IMR-90 (cell line): ENCODE data around the gene ADRA1B. TPM values are rescaled to one million over a fixed set of nuclear protein-coding genes. Genes with fewer than 3 reads are reported as not detected.
A peak's percentile ranks its signal among the peaks of the same experiment; 100 is the strongest.

Source experiments
- ATAC-seq: fragments of 200-7000 bp; cut with Tn5 transposase; 2 replicates; pipeline ENCODE4 v1.9.1; 2020; ENCODE audit warnings: low read depth, mild to moderate bottlenecking, moderate library complexity
- BruUV-seq: library from RNA; stranded (reverse); fragments of 400-500 nt; replicated peaks from 2 replicates; lab custom pipeline; 2021; lab: Mats Ljungman, UMichigan
- CTCF ChIA-PET: fragments of 300-600 bp; formaldehyde crosslinking; extraction: SDS; loops from one replicate; lab custom pipeline; 2021; ENCODE audit warnings: antibody characterized with exemption; lab: Yijun Ruan, JAX
- POLR2A ChIA-PET: fragments of 300-600 bp; sonication (Branson Sonifier 250); formaldehyde crosslinking; loops from one replicate; lab custom pipeline; 2022; ENCODE audit warnings: antibody characterized with exemption; ENCODE audit not compliant: unreplicated experiment; lab: Charles Lee
- DNase-seq: peaks from one replicate; pipeline ENCODE4 v3.0.0; 2013
- H2AFZ ChIP-seq: replicated peaks from 2 replicates; pipeline ENCODE3; 2013; ENCODE audit warnings: low read length, mild to moderate bottlenecking; ENCODE audit not compliant: poor library complexity
- H2AK5ac ChIP-seq: 2 replicates; pipeline ENCODE4 v1.6.1; 2013; ENCODE audit warnings: low read depth, low read length, inconsistent platforms
- H2AK9ac ChIP-seq: replicated peaks from 2 replicates; pipeline ENCODE3; 2013; ENCODE audit warnings: mild to moderate bottlenecking, low read depth, low read length, moderate library complexity; ENCODE audit not compliant: poor library complexity
- H2BK120ac ChIP-seq: 2 replicates; pipeline ENCODE4 v1.6.1; 2013; ENCODE audit warnings: low read depth, low read length, inconsistent platforms
- H2BK15ac ChIP-seq: 3 replicates; pipeline ENCODE4 v1.6.1; 2013; ENCODE audit warnings: low read depth, low read length, inconsistent platforms
- H2BK20ac ChIP-seq: 2 replicates; pipeline ENCODE4 v1.6.1; 2013; ENCODE audit warnings: low read depth, mild to moderate bottlenecking, inconsistent platforms, low read length, moderate library complexity
- H2BK5ac ChIP-seq: 2 replicates; pipeline ENCODE4 v1.6.1; 2013; ENCODE audit warnings: mild to moderate bottlenecking, low read depth, low read length, inconsistent platforms; ENCODE audit not compliant: poor library complexity, severe bottlenecking
- H3K14ac ChIP-seq: replicated peaks from 2 replicates; pipeline ENCODE4 v1.6.1; 2013; ENCODE audit warnings: low read depth, low read length, inconsistent platforms
- H3K18ac ChIP-seq: 2 replicates; pipeline ENCODE4 v1.6.1; 2013; ENCODE audit warnings: low read depth, low read length, control low read depth
- H3K23ac ChIP-seq: 2 replicates; pipeline ENCODE4 v1.6.1; 2013; ENCODE audit warnings: low read depth, low read length, inconsistent platforms
- H3K27ac ChIP-seq: 2 replicates; pipeline ENCODE4 v1.5.1; 2013; ENCODE audit warnings: mild to moderate bottlenecking, control low read depth, low read length; ENCODE audit not compliant: insufficient read depth
- H3K27me3 ChIP-seq: 2 replicates; pipeline ENCODE4 v1.6.1; 2013; ENCODE audit warnings: low read length; ENCODE audit not compliant: control insufficient read depth, insufficient read depth
- H3K36me3 ChIP-seq: 2 replicates; pipeline ENCODE4 v1.6.1; 2013; ENCODE audit warnings: low read length, mixed read lengths; ENCODE audit not compliant: control insufficient read depth, insufficient read depth
- H3K4ac ChIP-seq: 2 replicates; pipeline ENCODE4 v1.6.1; 2013; ENCODE audit warnings: low read depth, low read length, inconsistent platforms
- H3K4me1 ChIP-seq: 2 replicates; pipeline ENCODE4 v1.6.1; 2013; ENCODE audit warnings: low read length, mixed read lengths; ENCODE audit not compliant: control insufficient read depth, insufficient read depth
- H3K4me2 ChIP-seq: 2 replicates; pipeline ENCODE4 v1.6.1; 2013; ENCODE audit warnings: low read depth, mild to moderate bottlenecking, control low read depth, low read length, moderate library complexity
- H3K4me3 ChIP-seq: 2 replicates; pipeline ENCODE4 v1.5.1; 2013; ENCODE audit warnings: low read depth, mild to moderate bottlenecking, control low read depth, low read length, moderate library complexity; ENCODE audit not compliant: insufficient read depth
- H3K56ac ChIP-seq: 2 replicates; pipeline ENCODE4 v1.6.1; 2013; ENCODE audit warnings: low read length, inconsistent platforms; ENCODE audit not compliant: insufficient read depth; ENCODE audit errors: extremely low read depth
- H3K79me1 ChIP-seq, 2 experiments: 2 replicates each; pipeline ENCODE4 v1.6.1; 2013; ENCODE audit warnings: low read length in 2 of 2, inconsistent platforms in 1 of 2, low read depth in 1 of 2
- H3K9ac ChIP-seq: 2 replicates; pipeline ENCODE4 v1.6.1; 2013; ENCODE audit warnings: low read depth, low read length, control low read depth
- H3K9me1 ChIP-seq: 2 replicates; pipeline ENCODE4 v1.6.1; 2013; ENCODE audit warnings: low read length, inconsistent platforms; ENCODE audit not compliant: insufficient read depth
- H3K9me3 ChIP-seq: 2 replicates; pipeline ENCODE4 v1.6.1; 2013; ENCODE audit warnings: low read length; ENCODE audit not compliant: control insufficient read depth, insufficient read depth
- H4K20me1 ChIP-seq: 2 replicates; pipeline ENCODE4 v1.6.1; 2013; ENCODE audit warnings: low read length, inconsistent platforms; ENCODE audit not compliant: insufficient read depth
- H4K5ac ChIP-seq: 2 replicates; pipeline ENCODE4 v1.6.1; 2013; ENCODE audit warnings: mild to moderate bottlenecking, low read depth, low read length, control low read depth
- H4K8ac ChIP-seq, 2 experiments: 2 replicates each; pipeline ENCODE4 v1.6.1; 2013; ENCODE audit warnings: low read depth in 2 of 2, low read length in 2 of 2, control low read depth in 1 of 2, inconsistent platforms in 1 of 2
- H4K91ac ChIP-seq: 2 replicates; pipeline ENCODE4 v1.6.1; 2013; ENCODE audit warnings: low read depth, low read length, inconsistent platforms; ENCODE audit not compliant: insufficient read depth
- BHLHE40 ChIP-seq: fragments of 150-350 bp; IDR thresholded peaks from 2 replicates; pipeline ENCODE4 v1.6.1; 2016; ENCODE audit warnings: mild to moderate bottlenecking, low read depth, low read length
- CHD1 ChIP-seq: IDR thresholded peaks from 2 replicates; pipeline ENCODE4 v1.6.1; 2012; ENCODE audit warnings: low read depth, low read length, improper control_type of control experiment
- CTCF ChIP-seq: conservative IDR thresholded peaks from 2 replicates; pipeline ENCODE4 v1.5.1; 2012; ENCODE audit warnings: mild to moderate bottlenecking, low read depth, low read length, improper control_type of control experiment
- ELK1 ChIP-seq: fragments of 150-350 bp; IDR thresholded peaks from 2 replicates; pipeline ENCODE4 v1.6.1; 2016; ENCODE audit warnings: low read depth, mild to moderate bottlenecking, low read length, moderate library complexity, borderline replicate concordance
- FOS ChIP-seq: fragments of 150-350 bp; IDR thresholded peaks from 2 replicates; pipeline ENCODE4 v1.6.1; 2016; ENCODE audit warnings: low read depth, low read length
- MAFK ChIP-seq: IDR thresholded peaks from 2 replicates; pipeline ENCODE4 v1.6.1; 2012; ENCODE audit warnings: low read depth, low read length, improper control_type of control experiment
- MAZ ChIP-seq: IDR thresholded peaks from 2 replicates; pipeline ENCODE4 v1.6.1; 2012; ENCODE audit warnings: low read depth, mild to moderate bottlenecking, low read length, improper control_type of control experiment, moderate library complexity, borderline replicate concordance
- MXI1 ChIP-seq: IDR thresholded peaks from 2 replicates; pipeline ENCODE4 v1.6.1; 2012; ENCODE audit warnings: low read depth, mild to moderate bottlenecking, low read length, moderate library complexity, borderline replicate concordance
- NFE2L2 ChIP-seq: fragments of 150-350 bp; IDR thresholded peaks from 2 replicates; pipeline ENCODE4 v1.6.1; 2016; ENCODE audit warnings: low read depth, mild to moderate bottlenecking, low read length
- POLR2A ChIP-seq: IDR thresholded peaks from 2 replicates; pipeline ENCODE4 v1.6.1; 2012; ENCODE audit warnings: mild to moderate bottlenecking, low read depth, low read length
- RFX5 ChIP-seq: IDR thresholded peaks from 2 replicates; pipeline ENCODE4 v1.8.0; 2012; ENCODE audit warnings: low read depth, mild to moderate bottlenecking, low read length, moderate library complexity
- SMC3 ChIP-seq: fragments of 150-350 bp; IDR thresholded peaks from 2 replicates; pipeline ENCODE4 v1.6.1; 2016; ENCODE audit warnings: low read depth, mild to moderate bottlenecking, antibody characterized with exemption, low read length, moderate library complexity
- WGBS, 2 experiments: methylation state at CpG; one replicate each; pipeline versions ENCODE4 v1.1.5 to v1.1.7; 2013; ENCODE audit warnings: missing lambda C conversion rate in 2 of 2; ENCODE audit not compliant: insufficient read length in 1 of 2; ENCODE audit errors: extremely low coverage in 2 of 2; 5-methylcytosine and 5-hydroxymethylcytosine counted together
- dilution Hi-C: fragments of 300-500 bp; cut with HindIII; formaldehyde crosslinking; loops from one replicate; pipeline ENCODE4 v1.14.3; 2018; ENCODE audit warnings: low sequenced_read_pairs; ENCODE audit not compliant: unreplicated experiment
- in situ Hi-C: fragments of 300-500 bp; cut with MboI; formaldehyde crosslinking; loops from 3 replicates; pipeline ENCODE4 v1.14.3; 2019; ENCODE audit warnings: low sequenced_read_pairs, inconsistent platforms, mixed read lengths
- intact Hi-C: fragments of 100-400 bp; cut with micrococcal nuclease; formaldehyde crosslinking; loops from 2 replicates; pipeline ENCODE4 v1.10.0; 2022
- polyA plus RNA-seq, 3 experiments: library from polyadenylated mRNA; depleted of rRNA; stranded (reverse); fragments of >200 nt; gene quantifications; 2 replicates each; pipeline ENCODE4 v1.2.3, GENCODE V29; 2012; ENCODE audit warnings: low replicate concordance in 1 of 3
- total RNA-seq: library from RNA; depleted of rRNA; stranded (reverse); fragments of >200 nt; gene quantifications from 2 replicates; pipeline ENCODE4 v1.2.3, GENCODE V29; 2012

ADRA1B gene
- total and polyA plus RNA-seq, 2 of the 4 experiments (the other 2 are of a cell fraction), result 0.18 to 1.5 TPM

- no peak for TF ChIP-seq SMC3
Measured at GRCh38 chr5:159893040-159893695, 23.1 kb upstream of the ADRA1B start (continued).

GRCh38 chr5:159894149-159894720, 22.0 kb upstream of the ADRA1B start:
- Histone ChIP-seq H4K91ac (0 out of 2 replicates have a peak overlapping the region, but pooled peaks have one; percentile 21), H3K4me2 (peak overlapping the region; percentile 60), H3K18ac (peak overlapping the region; percentile 18; the same call in 1 of the 2 replicates), H3K9me3 (peaks cover 4% of the 10 kb centered on the region), H2AFZ (no peak overlapping the region), H3K9me1 (peaks cover 9% of the 10 kb centered on the region; the same call in 1 of the 2 replicates), H4K20me1 (no peaks in the 10 kb centered on the region), H3K79me1 (no peaks in the 10 kb centered on the region), H3K27ac (peak overlapping the region; percentile 43; the same call in 1 of the 2 replicates), H3K4ac (peak overlapping the region; percentile 74; the same call in 1 of the 2 replicates), H3K4me3 (no peak overlapping the region), H3K23ac (no peak overlapping the region), H2AK5ac (no peak overlapping the region), H3K9ac (no peak overlapping the region), H2AK9ac (no peak overlapping the region), H4K8ac (peak overlapping the region in 1 of 2 experiments; percentile 42; a peak in 1 of 4 replicates), H2BK15ac (no peak overlapping the region), H3K27me3 (peaks cover 11% of the 10 kb centered on the region), H2BK120ac (0 out of 2 replicates have a peak overlapping the region, but pooled peaks have one; percentile 72), H2BK5ac (no peak overlapping the region), H3K14ac (no peak overlapping the region), H3K56ac (no peak overlapping the region), H2BK20ac (no peak overlapping the region), H3K36me3 (no peaks in the 10 kb centered on the region), H3K4me1 (peaks cover 11% of the 10 kb centered on the region), H4K5ac (peak overlapping the region; percentile 60; the same call in 1 of the 2 replicates)
- dilution Hi-C loops (no loop called here), intact Hi-C loops (loop anchor here (5.0 kb wide), 1 partner anchor 127 kb away; no protein-coding TSS in a partner anchor), in situ Hi-C loops (no loop called here)
- ChIA-PET CTCF (interaction anchor here (0.6 to 1.0 kb wide), 2 partner anchors 43 to 45 kb away, joined by 3 to 5 read pairs; no protein-coding TSS in a partner anchor), POLR2A (interaction anchor here (0.6 kb wide), 2 partner anchors 105 to 444 kb away, joined by 3 read pairs; no protein-coding TSS in a partner anchor)
- no CpG with 5 or more reads among the region's 7 CpGs for WGBS, 2 experiments
- no TSS peak for BruUV-seq
- peak; percentile 71 for DNase-seq
- peak; percentile 93 for ATAC-seq
- TF ChIP-seq MAZ (no peak), CTCF (no peak), NFE2L2 (no peak), MAFK (no peak), FOS (no peak), ELK1 (no peak), BHLHE40 (no peak), SMC3 (no peak), POLR2A (no peak), MXI1 (no peak), RFX5 (no peak), CHD1 (no peak)
